NCI-H146 treated with DMSO at 0.1 percent for 48 hours (cell line): ENCODE data around the gene MNAT1.

Experiments
- DNase-seq: peaks from one replicate; lab custom pipeline; 2025; ENCODE audit not compliant: unreplicated experiment; lab: John Stamatoyannopoulos, UW

MNAT1 gene

DNA sequence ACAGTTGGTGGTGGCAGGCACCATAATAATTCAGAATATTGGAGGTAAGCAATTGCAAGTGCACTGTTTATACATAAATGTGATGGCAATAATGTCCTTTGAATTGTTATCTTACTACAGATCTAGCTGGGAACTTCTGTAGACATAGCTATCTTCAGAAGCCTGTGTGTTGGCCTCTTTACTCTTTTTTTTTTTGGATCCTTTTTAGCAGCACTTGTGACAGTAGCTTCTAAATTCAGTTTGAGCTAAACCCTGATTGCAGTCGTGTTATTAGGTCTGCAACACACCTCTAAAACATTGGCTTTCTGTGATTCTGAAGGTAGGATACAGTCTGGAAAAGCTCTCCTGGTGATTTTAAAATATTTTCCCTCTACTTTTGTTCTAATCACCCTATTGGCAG is 285.0 kb downstream of the MNAT1 start:
- no peak for DNase-seq
